Vagina (tissue), 2 donors: ENCODE data around the gene CCDC38. TPM values are rescaled to one million over a fixed set of nuclear protein-coding genes. Genes with fewer than 3 reads are reported as not detected.

ENCODE experiments used
- DNase-seq, 2 donors: peaks; one replicate each; pipeline ENCODE4 v3.0.0-alpha.2; 2017; ENCODE audit errors: extremely low spot score in 2 of 2
- H3K27ac ChIP-seq: fragments of 200-600 bp; sonication (generic); one replicate; pipeline ENCODE4 v1.5.1; 2019
- H3K27me3 ChIP-seq: fragments of 200-600 bp; sonication (generic); one replicate; pipeline ENCODE4 v1.5.1; 2019
- H3K36me3 ChIP-seq, 2 donors: fragments of 200-600 bp; sonication (generic); one replicate each; pipeline ENCODE4 v1.5.1; 2017 to 2019
- H3K4me1 ChIP-seq: fragments of 200-600 bp; sonication (generic); one replicate; pipeline ENCODE4 v1.5.1; 2019
- H3K4me3 ChIP-seq, 2 donors: fragments of 200-600 bp; sonication (generic); 1 replicate in 1 of 2; 2 replicates in 1 of 2; pipeline ENCODE4 v1.5.1; 2016 to 2019
- H3K9me3 ChIP-seq: fragments of 200-600 bp; sonication (generic); one replicate; pipeline ENCODE4 v1.5.1; 2019
- POLR2A ChIP-seq, 2 donors: fragments of 450-650 bp; IDR thresholded peaks; one replicate each; pipeline ENCODE4 v1.6.1; 2017; ENCODE audit warnings: antibody characterized with exemption in 2 of 2, mild to moderate bottlenecking in 2 of 2, moderate library complexity in 2 of 2
- POLR2AphosphoS5 ChIP-seq, 2 donors: sonication (generic); formaldehyde crosslinking; IDR thresholded peaks; one replicate each; pipeline ENCODE4 v1.9.0; 2017; ENCODE audit warnings: antibody characterized with exemption in 2 of 2, mild to moderate bottlenecking in 2 of 2, low read depth in 1 of 2; ENCODE audit not compliant: insufficient read depth in 1 of 2
- intact Hi-C: fragments of 100-400 bp; cut with DNase I; formaldehyde crosslinking; loops from one replicate; pipeline ENCODE4 v1.15.1; 2023
- total RNA-seq: library from RNA; depleted of rRNA; stranded (reverse); fragments of >200 nt; gene quantifications from one replicate; pipeline ENCODE4 v1.2.3, GENCODE V29; 2016
- TF ChIP-seq, protein P1 (sequence below), 3 experiments: fragments of 450-650 bp in 2 of 3; fragments of 200-600 bp in 1 of 3; sonication (generic) in 1 of 3; IDR thresholded peaks; one replicate each; pipeline ENCODE4 v1.5.1; 2017 to 2019; ENCODE audit warnings: antibody characterized with exemption in 3 of 3, mild to moderate bottlenecking in 2 of 3, moderate library complexity in 2 of 3

Gene CCDC38
- total RNA-seq, 1 donor from 2014 or later, result not detected

DNA sequence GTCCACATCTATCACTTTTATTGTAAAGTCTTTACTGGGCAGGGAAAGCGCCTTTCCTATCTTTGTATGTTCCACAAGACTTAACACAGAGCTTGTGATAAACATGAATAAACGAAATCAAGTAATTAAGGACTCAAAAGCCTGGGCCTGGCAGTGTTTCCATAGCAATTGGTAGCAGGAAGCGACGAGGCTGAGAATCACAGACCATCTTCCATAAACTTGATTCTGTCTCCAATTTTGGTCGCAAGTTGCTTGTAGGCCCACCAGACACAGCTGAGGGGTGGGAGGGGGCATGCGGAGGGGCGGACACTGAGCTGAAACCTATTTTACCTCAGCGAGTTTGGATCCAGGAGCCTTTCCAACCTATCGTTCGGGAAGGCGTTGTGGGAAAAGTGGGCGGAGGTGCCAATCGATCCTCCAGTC is 302 bp downstream of the CCDC38 start:
- H3K36me3 ChIP-seq, result no peaks in the 10 kb centered on the region
- H3K27me3 ChIP-seq, result no peaks in the 10 kb centered on the region
- H3K9me3 ChIP-seq, result no peaks in the 10 kb centered on the region
- DNase-seq, result no peak
- intact Hi-C loops, result no loop called here
- peak overlapping the region; percentile 83 to 86 for H3K4me3 ChIP-seq
- peak overlapping the region; percentile 84 for H3K27ac ChIP-seq
- peaks cover 6% of the 10 kb centered on the region for H3K4me1 ChIP-seq
- TF ChIP-seq, protein P1, sequence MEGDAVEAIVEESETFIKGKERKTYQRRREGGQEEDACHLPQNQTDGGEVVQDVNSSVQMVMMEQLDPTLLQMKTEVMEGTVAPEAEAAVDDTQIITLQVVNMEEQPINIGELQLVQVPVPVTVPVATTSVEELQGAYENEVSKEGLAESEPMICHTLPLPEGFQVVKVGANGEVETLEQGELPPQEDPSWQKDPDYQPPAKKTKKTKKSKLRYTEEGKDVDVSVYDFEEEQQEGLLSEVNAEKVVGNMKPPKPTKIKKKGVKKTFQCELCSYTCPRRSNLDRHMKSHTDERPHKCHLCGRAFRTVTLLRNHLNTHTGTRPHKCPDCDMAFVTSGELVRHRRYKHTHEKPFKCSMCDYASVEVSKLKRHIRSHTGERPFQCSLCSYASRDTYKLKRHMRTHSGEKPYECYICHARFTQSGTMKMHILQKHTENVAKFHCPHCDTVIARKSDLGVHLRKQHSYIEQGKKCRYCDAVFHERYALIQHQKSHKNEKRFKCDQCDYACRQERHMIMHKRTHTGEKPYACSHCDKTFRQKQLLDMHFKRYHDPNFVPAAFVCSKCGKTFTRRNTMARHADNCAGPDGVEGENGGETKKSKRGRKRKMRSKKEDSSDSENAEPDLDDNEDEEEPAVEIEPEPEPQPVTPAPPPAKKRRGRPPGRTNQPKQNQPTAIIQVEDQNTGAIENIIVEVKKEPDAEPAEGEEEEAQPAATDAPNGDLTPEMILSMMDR (IDR thresholded peaks at IDR 0.05), result no peak
- no peak for TF ChIP-seq POLR2A (IDR thresholded peaks at IDR 0.05)
- no peak for TF ChIP-seq POLR2AphosphoS5 (IDR thresholded peaks at IDR 0.05; ENCODE audit: insufficient read depth in 1 of 2, low read depth in 1 of 2)

DNA sequence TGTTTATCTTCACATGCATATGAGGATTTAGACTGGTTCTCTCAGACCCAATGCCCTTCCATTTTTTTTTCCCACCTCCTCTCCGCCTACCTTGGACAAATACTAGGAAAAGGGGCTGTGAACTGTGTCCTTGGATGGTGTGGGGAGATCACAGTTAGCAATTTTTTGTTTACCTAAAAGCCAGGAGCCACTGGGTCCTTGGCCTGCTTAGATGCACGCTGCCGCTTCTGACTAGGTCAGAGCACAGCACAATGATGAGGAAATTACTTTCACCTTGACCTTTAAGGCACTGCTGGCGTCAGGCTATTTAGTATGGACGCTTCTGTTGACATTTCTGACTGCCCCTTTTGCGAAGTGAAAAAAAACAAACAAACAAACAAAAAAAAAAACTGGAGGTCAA is 1.9 kb downstream of the CCDC38 start:
- no peak for TF ChIP-seq POLR2A (IDR thresholded peaks at IDR 0.05)
- no peak for DNase-seq
- Histone ChIP-seq H3K27ac (no peak overlapping the region), H3K27me3 (no peaks in the 10 kb centered on the region), H3K4me3 (no peak overlapping the region), H3K36me3 (no peaks in the 10 kb centered on the region), H3K9me3 (no peaks in the 10 kb centered on the region), H3K4me1 (peaks cover 6% of the 10 kb centered on the region)
- intact Hi-C loops, result no loop called here

DNA sequence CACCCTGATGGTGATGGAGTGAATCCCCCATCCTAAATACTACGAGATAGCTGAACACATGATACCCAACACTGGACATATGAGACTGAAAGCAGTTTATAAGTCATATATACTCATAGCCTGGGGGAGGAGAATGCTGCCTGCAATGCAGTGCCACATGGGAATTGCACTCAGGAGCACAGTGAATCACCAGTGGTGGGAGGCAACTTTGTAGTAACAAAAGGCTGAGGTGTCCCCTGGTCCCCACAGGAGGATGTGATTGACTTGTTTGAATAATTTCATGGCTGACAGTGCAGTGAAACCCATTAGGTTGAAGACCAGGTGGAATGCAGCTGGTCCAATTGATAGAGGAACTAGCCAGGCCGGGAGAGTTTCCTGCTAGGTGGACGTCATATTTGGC is 20.2 kb downstream of the CCDC38 start:
- intact Hi-C loops, result no loop called here
- TF ChIP-seq POLR2AphosphoS5 (IDR thresholded peaks at IDR 0.05; ENCODE audit: insufficient read depth in 1 of 2, low read depth in 1 of 2) (no peak), POLR2A (IDR thresholded peaks at IDR 0.05) (no peak)
- TF ChIP-seq, protein P1 (IDR thresholded peaks at IDR 0.05), result no peak
- H3K36me3 ChIP-seq, result no peaks in the 10 kb centered on the region

DNA sequence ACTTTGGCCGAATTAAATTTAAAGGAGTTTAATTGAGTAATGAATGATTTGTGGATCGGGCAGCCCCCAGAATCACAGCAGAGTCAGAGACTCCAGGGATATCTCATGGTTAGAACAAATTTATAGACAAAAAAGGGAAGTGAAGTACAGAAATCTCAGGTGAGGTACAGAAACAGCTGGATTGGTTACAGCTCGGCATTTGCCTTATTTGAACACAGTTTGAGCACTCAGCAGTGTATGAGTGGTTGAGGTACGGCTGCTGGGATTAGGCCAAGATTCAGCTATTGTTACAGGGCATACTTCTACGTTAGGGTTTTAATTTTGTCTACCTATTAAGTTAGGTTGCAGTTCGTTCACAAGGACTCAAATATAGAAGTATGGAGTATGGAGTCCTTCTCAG is 23.3 kb downstream of the CCDC38 start:
- intact Hi-C loops, result no loop called here
- no peak for DNase-seq

More for the DNA sequence above, 20.2 kb downstream of the CCDC38 start:
- Histone ChIP-seq H3K27ac (no peak overlapping the region), H3K4me3 (no peak overlapping the region), H3K9me3 (no peaks in the 10 kb centered on the region), H3K27me3 (no peaks in the 10 kb centered on the region), H3K4me1 (no peaks in the 10 kb centered on the region)
- no peak for DNase-seq

DNA sequence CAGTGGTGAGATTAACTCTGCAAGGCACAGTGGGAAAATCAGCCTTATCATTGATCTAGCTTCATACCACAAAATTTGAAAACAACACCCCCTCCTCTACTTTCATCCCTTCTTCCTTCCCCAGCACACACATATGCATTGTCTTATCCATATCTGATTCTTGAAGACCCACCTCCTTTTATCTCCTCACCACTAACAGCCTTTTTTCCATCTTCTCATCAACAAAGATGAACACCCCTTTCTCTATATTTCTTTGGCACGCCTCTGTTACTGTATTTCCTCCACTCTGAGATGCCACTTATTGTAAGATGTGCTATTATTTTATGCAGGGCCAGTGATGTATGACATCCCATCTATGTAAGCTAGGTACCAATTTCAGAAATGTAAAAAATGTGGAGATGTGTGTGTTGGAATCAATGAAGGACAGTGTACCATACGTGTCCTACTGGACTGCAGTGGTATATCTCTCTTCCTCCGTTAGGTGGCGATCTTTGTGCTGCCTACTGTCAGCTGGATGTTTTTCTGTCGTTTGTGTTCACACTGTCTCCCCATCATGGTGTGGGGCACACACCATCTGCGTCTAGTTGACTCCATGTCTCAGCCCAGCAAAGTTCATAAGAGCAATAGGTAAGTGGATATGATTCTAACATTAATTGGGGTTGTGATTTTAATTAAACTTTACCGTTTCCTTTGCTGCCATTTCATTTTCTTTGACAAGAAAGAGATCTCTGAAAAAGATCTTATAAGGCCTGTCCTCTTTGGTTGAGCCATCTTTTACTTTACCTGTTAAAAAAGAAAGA is 24.0 kb downstream of the CCDC38 start:
- DNase-seq, result no peak
- no peak for TF ChIP-seq POLR2A (IDR thresholded peaks at IDR 0.05)
- TF ChIP-seq, protein P1 (IDR thresholded peaks at IDR 0.05), result peak; percentile 17 to 56 (median 37)
- H3K27me3 ChIP-seq, result no peaks in the 10 kb centered on the region
- intact Hi-C loops, result no loop called here
- no peaks in the 10 kb centered on the region for H3K36me3 ChIP-seq
- H3K4me3 ChIP-seq, result no peak overlapping the region
- no peaks in the 10 kb centered on the region for H3K9me3 ChIP-seq
- no peaks in the 10 kb centered on the region for H3K4me1 ChIP-seq
- H3K27ac ChIP-seq, result no peak overlapping the region

More for the DNA sequence above, 23.3 kb downstream of the CCDC38 start:
- Histone ChIP-seq H3K4me1 (no peaks in the 10 kb centered on the region), H3K36me3 (no peaks in the 10 kb centered on the region), H3K27ac (no peak overlapping the region), H3K4me3 (no peak overlapping the region), H3K9me3 (no peaks in the 10 kb centered on the region), H3K27me3 (no peaks in the 10 kb centered on the region)
- TF ChIP-seq, protein P1 (IDR thresholded peaks at IDR 0.05), result no peak
- TF ChIP-seq POLR2AphosphoS5 (IDR thresholded peaks at IDR 0.05; ENCODE audit: insufficient read depth in 1 of 2, low read depth in 1 of 2) (no peak), POLR2A (IDR thresholded peaks at IDR 0.05) (no peak)
